DMS53 (cell line): ENCODE measurements around the gene SMURF2.
"Not testable (repeated sequence)": the region's sequence is repeated elsewhere in the genome, so short reads cannot be mapped to it uniquely, and the experiment has no call there.

Experiments
- DNase-seq: peaks from one replicate; lab custom pipeline; 2025; lab: John Stamatoyannopoulos, UW

Gene SMURF2

DNA sequence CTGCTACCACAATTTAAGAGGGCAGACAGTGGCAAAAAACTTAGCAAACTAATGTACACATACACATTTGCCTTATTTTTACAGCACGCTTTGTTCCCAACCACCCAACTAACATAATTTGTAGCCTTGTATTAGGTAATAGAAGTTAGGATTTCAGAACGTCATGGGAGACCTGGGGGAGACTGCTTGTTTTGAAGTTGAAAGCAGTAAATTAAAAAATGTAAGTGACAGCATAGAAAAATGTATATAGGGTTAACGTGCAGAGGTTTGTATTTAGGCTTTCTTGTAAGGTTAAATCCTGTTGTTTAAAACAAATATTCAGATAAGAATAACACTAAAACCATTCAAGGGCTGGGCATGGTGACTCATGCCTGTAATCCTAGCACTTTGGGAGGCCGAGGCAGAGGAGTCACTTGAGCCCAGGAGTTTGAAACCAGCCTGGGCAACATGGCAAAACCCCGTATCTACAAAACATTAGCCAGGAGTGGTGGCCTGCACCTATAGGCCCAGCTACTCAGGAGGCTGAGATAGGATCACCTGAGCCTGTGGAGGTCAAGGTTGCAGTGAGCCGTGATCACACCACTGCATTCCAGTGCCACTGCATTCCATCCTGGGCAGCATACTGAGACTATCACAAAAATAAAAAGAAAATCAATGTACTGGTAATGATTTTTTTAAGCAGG lies 2.3 kb upstream of the SMURF2 start:
- DNase-seq = peak; percentile 26

DNA sequence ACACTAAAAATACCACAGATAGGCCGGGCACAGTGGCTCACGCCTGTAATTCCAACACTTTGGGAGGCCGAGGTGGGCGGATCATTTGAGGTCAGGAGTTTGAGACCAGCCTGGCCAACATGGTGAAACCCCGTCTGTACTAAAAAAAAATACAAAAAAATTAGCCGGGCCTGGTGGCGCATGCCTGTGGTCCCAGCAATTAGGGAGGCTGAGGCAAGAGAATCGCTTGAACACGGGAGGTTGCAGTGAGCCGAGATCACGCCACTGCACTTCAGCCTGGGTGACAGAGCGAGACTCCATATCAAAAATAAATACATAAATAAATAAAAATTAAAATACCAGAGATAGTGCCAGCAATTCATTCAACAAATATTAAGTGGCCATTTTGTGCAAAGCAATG lies 1.7 kb upstream of the SMURF2 start:
- DNase-seq = not testable (repeated sequence)

DNA sequence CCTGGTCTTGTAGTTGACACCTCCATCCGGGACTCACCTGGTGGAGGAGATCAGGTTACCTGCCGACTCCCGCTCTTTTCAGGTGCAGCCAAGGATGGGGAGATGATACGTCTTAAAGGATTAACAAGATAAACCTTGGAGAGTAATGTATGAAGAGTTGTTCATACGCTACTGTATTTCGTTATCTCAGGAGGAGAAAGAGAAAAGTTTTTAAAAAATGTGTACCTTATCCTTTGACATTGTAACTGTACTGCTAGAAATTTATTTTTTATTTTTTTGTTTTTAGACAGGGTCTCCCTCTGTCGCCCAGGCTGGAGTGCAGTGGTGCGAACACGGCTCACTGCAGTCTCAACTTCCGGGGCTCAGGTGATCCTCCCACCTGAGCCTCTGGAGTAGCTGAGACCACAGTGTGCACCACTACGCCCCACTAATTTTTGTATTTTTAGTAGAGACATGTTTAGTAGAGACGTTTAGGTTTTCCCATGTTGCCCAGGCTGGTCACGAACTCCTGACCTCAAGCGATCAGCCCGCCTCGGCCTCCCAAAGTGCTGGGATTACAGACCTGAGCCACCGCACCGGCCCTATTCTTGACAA lies 764 bp upstream of the SMURF2 start:
- DNase-seq = no peak

DNA sequence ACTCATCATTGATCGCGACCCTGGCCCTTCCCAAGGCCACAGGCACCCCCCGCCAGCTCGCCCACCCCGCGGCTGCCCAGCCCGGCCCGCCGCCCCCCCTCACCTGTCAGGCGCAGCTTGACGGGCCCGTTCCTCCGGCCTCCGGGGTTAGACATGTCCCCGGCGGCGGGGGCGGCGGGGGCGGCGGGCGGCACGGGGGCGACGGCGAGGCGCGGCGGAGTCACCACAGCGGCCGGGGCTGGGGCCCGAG lies 456 bp downstream of the SMURF2 start:
- DNase-seq = no peak

DNA sequence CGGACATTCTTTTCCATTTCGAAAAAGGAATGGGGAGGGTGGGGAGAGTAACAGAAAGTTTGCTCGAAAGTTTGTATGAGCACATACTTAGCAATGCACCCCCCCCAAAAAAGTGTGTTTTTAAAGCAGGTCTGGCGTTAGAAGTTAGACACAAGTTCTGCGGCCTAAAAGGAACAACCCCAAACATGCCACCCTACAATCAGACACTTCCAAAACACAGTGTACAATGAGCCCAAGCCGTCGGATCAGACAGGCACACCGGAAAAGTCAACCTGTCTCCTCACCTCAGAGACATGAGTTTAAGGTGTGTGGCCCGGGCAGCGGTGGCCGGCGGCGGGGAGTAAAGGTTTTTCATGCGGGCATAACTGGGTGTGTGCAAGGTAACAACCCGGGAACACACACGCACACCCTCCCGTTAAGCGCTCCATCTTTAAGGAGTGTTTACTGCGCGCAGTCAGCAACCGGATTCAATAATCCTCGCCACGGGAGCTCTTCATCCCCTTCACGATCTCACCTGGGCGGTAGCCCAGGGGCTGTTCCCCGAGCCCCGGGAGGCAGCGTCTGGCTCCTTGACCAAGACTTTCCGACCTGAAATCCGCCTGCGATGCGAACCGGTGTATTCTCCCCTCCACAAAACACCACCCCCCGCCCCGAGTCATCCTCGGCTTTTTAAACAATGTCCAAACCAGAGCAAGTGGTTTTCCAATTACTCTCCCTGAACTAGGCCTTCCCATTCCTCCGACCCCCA lies 955 bp downstream of the SMURF2 start:
- peak; percentile 46 for DNase-seq

DNA sequence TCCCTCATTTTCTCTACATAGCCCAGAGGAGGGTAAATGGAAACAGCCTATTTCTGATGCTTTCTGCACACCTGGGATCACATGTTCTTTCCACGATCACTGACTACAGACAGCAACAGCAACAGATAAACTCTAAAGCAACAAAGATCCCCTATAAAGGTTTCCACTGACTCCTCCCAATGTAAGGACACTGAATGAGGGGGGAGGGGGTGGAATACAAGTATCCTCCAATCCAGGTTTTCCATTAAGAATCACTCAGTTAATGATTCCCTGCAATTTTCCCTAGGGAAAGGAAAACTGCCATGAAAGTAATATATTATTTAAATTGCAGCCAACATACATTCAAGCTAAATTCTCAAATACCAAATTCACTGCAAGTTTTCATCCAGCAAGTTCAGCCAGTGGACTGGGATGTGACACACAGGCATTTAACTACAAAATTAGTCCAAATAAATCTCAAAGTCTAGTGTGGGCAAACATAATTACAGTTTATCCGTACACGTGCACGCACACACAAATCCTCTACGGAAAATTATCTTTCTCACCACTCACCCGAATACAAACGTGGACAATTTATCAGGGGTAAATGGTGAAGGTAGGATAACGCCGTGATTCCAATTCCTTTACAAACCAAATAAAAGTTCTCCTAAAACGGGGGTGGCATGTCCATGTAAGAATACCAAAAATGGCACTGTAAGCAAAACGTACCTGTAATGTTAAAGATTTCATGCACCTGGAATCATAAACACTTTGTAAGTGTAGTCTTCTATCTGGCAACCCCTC lies 1.7 kb downstream of the SMURF2 start:
- DNase-seq = peak; percentile 21

DNA sequence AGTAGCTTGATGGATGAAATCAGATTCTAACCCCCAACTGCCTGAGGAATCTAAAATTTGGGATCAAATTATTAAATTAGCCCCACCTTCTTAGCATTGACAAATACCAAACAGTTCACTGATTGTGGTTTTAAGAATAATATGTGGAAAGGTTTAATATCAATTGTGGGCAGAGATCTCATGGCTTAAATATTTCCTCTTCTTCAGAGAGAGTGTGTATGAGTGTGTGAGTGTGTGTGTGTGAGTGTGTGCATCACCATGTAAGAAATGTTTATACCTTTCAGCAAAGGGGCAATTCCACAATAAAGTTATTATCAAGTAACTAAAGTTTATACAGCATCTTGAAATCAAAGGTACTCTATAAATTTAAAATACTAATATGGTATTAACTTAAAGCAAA lies 3.2 kb downstream of the SMURF2 start:
- DNase-seq = no peak

DNA sequence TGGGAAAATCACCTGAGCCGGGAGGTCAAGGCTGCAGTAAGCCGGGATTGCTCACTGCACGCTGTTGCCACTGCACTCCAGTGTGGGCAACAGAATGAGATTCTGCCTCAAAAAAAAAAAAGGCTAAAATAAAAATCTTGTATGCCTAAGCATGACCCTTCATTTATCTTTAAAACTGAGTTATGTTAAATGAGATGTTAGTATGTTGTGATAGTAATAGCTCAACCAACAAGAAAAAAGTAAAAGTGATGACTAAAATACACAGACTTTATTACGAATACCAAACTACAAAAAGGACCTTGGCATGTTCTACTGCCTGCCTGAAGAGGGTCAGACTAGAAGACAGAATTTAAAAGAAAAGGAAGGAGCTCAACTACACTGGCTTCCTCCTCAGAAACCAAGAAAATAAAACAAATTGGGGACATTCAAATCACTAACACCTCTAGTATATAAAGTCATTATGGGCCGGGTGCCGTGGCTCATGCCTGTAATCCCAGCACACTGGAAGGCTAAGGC lies 4.4 kb downstream of the SMURF2 start:
- DNase-seq = no peak

DNA sequence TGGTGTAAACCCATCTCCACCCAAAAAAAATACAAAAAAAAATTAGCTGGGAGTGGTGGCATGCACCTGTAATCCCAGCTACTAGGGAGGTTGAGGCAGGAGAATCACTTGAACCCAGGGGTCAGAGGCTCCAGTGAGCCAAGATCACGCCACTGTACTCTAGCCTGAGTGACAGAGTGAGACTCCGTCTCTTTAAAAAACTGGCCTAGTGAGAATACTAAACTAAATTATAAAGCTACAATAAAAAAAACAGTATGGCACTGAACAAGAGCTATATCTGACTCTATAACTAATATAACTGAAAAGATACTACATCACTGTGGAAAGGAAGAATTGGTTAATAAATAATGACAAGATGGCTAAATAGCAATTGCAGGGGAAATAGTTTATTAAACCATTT lies 6.4 kb downstream of the SMURF2 start:
- no peak for DNase-seq

DNA sequence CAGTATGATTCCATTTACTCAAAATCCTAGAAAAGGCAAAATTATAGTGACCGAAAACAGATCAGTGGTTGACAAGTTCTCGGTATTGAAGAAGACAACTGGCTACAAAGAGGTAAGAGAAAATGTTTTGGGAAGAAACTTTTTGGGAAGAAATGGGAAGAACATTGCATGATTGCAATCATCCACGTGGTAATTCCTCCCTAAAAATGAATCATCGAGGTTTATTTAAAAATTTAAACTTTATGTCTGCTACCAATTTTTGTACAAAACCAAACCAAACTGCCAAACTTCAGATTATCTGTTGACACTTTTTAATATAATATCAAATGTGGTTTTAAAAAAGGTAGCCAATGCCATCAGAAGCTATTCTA lies 8.1 kb downstream of the SMURF2 start:
- DNase-seq = no peak

DNA sequence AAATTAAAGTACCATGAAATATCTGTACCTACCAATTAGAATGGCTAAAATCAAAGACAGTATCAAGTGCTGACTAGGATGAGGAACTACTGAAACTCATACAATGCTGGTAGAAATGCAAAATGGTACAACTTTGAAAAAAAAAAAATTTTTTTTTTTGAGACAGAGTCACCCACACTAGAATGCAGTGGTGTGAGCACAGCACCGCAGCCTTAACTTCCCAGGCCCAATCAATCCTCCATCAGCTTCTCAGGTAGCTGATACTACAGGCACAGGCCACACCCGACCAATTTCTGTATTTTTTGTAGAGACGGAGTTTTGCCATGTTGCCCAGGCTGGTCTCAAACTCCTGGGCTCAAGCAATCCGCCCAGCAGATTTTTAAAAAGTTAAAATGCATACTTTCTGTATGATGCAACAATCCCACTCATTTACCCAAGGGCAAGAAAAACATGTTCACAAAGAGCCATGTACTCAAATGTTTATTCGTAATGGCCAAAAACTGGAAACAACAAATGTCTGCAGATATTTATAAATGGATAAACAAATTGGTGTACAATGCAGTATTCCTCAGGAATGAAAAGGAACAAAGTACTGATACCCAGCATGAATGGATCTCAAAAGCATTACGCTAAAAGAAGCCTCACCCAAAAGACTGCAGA lies 8.7 kb downstream of the SMURF2 start:
- no peak for DNase-seq

DNA sequence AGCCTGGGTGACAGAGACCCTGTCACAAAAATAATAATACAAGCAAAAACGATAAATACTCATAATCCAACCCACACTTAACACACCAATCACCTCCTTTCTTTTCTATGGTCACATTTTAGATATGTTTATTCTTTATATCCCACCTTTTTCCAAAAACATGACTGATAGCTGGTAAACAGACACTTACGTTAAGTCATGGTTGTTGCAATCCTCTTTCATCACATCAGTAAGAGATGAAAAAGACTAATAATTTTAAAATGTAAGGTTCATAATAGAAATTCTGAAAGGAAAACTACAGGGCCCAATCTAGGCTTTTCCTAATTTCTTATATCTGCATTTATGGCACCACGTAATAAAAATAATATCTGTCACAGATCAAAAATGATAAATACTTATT lies 10.2 kb downstream of the SMURF2 start:
- DNase-seq = no peak

DNA sequence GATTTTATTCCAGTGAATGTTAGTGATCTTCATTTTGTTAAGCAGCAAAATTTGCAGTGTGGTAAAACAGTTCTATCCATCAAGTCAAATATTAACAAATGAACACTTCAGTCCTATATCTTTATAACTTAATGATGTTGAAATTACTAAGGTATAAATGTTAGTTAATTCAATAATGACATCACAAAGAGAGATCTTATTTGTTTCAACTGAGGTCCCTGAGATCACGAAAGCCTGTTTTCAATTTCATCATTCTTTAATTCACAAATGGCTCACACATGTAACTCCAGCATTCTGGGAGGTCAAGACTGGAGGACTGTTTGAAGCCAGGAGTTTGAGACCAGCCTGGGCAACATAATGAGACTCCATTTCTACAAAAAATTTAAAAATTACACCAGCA lies 13.9 kb downstream of the SMURF2 start:
- DNase-seq = no peak

DNA sequence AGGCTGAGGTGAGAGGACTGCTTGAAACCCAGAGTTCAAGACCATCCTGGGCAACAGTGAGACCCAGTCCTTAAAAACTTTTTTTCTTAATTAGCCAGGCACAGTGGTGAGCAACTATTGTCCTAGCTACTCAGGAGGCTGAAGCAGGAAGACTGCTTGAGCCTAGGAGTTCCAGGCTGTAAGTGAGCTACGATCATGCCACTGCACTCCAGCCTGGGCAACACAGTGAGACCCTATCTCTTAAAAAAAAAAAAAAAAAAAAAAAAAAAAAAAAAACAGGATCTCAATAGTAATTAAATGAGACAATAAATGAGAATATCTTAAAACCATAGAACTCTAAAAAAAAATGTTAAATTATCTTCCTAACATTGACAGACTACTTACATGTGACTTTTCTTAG lies 14.3 kb downstream of the SMURF2 start:
- no peak for DNase-seq

DNA sequence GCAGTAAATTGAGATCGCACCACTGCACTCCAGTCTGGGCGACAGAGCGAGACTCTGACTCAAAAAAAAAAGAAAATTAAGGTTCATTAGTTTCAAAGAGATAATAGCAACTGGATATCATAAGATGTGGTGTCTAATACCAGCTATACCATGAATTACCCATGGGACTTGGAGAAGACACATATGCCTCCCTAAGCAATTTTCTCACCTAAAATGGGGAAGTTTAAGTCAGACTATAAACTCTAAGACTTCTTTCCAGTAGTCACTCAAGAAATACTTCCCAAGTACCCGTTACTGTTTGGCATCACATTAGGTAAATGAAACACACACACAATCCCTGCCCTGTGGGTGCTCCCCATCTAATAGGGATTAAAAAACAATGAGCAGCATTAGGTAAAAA lies 22.6 kb downstream of the SMURF2 start:
- no peak for DNase-seq

DNA sequence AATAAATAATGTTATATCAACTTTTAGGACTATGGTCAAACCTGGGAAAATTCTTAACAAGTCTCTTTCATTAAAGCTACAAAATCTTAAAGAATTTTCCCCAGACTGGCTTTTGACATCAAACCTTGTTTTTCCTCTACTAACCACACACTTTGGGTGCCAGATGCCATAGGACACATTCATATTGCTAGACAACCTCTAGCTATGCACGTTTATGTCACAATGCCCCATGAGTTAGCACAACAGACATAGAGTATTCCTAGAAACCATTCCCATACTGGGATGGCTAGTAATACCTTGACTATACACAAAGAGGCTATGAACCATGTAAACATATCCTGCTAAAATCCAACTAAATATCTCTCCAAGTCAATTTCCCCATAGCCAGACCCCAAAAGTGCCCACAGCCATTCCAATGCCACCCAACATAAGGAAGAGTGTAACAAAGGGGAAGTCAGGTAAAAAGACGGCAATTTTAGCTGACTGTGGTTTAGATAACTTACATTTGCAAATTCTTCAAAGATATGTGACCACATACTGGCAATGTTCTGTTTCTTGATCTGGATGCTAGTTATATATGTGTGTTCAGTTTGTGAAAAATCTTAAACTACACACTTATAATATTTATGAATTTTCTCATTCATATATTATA lies 23.4 kb downstream of the SMURF2 start:
- no peak for DNase-seq

DNA sequence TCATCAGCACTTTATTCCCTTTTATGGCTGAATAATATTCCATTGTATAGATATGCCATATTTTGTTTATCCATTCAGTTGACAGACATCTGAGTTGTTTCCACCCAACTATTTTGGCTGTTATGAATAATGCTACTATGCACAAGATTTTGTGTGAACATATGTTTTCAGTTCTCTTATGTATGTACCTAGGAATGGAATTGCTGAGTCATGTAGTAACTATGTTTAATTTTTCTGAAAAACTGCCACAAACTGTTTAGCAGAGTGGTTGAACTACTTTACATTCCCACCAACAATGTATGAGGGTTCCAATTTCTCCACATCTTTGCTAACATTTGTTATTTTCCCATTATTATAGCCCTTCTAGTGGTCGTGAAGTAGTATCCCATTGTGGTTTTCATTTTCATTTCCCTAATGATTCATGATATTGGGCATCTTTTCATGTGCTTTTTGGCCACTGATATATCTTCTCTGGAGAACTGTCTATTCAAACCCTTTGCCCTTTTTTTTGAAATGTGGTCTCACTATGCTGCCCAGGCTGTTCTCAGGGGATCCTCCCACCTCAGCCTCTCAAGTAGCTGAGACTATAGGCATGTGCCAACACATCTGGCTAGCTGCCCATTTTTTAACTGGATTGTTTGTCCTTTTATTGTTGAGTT lies 26.3 kb downstream of the SMURF2 start:
- DNase-seq = no peak

DNA sequence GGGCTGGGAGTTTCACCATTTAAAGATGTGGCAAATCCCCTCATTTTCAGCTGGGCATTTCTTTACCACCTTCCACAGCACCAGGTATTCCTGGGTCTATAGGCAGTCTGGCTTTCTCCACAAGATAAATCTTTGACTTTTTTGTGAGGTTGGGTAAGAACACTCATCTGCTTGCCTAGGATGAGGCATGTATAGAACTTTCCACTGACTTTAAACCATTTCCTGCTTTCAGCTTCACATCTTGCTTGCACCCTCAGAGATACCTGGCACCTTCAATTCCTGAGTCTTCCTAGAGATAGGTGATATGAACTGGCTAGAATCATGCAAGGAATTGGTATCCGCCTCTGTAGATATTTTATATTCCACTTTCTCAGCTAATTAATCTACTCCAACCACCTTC lies 27.9 kb downstream of the SMURF2 start:
- no peak for DNase-seq

DNA sequence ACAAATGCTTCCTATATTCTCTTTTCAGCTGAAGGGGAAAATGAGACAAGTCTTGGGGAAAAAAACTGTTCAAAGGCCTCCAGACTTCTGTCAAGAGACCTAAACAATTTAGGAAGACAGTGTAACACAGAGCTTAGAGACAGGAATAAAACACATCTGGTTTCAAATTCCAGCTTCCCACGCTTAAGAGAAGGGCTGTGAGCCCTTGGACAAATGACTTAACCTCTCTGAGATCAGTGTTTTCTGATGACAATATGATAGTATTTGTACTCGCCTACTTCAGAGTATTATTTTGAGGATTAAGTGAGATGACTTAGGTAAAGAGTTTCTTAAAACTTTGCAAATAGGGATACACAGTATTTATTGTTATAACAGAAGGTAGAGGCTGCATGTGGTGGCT lies 29.5 kb downstream of the SMURF2 start:
- no peak for DNase-seq

DNA sequence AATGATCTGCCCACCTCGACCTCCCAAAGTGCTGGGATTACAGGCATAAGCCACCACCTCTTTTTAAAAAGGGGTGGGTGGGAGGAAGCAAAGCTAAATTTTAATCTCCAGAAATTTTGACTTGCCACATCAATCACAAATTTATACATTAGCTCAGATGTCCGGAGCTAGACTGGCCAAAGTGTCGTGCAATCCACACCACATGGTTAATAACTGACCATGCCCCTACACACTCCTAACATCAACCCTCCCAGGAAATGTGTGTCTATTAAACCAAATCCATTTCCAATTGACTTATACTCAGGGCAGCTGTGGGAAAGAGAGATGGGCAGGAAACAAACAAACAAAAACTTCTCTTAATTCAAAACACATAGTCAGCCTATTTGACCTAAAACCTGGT lies 29.9 kb downstream of the SMURF2 start:
- DNase-seq = no peak
